ENCODE results near the gene TOP3B.
"Not testable (repeated sequence)": the region's sequence is repeated elsewhere in the genome, so short reads cannot be mapped to it uniquely, and the experiment has no call there.

Gene TOP3B

DNA sequence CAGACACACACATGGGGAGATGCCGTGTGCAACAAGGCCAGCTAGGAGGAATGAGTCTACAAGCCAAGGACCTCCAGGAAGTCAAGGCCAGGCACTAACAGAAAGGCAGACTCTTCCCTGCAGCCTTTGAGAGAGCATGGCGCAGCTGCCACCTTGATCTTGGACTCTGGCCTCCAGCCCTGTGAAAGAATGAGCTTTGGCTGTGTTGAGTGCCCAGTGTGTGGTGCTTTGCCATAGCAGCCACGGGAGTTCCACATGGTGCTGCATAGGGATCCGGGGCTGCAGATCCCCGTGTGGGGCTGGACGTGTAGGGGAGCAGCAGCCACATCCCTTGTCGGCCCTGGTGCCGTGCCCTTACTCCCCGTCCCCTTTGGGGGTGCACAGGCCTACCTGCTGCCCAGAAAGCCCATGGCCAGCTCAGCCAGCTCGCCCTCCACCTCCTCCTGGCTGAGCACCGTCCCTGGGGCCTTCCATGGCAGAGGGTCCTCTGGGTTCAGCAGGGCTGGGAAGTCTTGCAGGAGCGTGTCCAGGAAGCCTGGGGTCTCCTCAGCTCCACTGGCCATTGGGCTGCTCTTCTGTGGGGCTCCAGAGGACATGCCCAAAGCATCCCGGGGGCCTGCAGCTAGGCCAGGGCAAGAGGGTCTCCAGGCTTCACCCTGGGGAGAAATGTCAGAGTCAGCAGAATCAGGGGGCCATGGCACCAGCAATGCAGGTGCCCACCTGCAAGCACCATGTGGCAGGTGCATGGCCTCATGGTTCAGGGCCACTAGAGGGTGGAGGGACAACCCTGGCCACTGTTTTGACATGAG lies 36.9 kb downstream of the TOP3B start:
- no peak overlapping the region for H3K4me3 ChIP-seq (ENCODE audit: low read depth, low read length)

DNA sequence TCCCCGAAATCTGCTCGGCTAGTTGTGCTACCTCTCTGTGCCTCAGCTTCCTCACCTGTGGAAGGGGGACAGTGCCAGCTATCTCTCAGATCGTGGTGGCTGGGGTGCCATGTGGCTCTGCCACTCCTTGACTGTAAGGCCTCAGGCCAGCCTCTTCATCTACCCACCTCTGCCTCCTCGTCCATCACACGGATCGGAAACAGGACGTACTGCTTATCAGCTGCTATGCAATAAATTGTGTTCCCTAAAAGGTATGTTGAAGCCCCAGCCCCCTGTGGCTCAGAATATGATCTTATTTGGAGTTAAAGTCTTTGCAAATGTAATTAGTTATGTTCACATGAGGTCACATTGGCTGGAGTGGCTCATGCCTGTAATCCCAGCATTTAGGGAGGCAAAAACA lies 37.7 kb downstream of the TOP3B start:
- no peak overlapping the region for H3K4me3 ChIP-seq (ENCODE audit: low read depth, low read length)

DNA sequence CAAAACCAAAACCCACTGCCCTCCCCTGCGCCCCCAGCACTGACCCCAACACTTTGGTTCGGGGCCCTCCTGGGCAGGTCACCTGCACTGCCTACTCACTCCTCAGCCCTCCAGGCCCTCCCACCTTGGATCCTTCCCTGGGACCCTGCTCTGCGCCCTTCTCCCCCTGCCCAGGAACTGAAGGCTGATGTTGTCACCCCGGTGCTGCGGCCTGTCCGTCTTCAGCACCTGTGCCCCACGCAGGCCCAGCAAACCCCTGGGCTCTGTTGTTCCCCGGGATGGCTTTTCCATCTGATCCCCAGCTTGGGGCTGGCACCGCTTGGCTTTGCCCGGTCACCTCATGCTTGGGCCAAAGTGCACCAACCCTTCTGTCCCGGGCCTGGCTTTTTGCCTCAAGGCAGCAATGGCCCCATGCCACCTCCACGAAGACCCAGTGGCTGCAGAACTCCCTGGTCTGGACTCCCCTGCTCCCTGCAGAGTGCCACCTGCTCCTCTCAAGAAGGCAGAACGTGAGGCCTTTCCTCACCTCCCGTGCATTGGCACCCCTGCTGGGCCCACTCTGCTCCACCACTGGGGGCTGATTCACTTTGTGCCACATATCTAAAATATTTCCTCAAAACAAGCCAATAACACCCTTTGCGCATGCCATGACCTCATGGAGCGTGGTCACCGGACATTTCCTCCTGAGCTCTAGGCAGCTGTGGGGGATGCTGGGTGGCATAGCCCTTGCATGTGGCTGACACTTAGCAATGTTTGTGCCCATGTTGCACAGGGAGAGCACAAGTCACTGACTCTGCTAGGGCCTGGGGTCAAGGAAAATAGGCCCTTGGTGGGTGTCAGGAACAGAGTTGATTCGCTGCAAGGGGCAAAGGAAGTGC lies 38.8 kb downstream of the TOP3B start:
- no peak overlapping the region for H3K4me3 ChIP-seq (ENCODE audit: low read depth, low read length)

DNA sequence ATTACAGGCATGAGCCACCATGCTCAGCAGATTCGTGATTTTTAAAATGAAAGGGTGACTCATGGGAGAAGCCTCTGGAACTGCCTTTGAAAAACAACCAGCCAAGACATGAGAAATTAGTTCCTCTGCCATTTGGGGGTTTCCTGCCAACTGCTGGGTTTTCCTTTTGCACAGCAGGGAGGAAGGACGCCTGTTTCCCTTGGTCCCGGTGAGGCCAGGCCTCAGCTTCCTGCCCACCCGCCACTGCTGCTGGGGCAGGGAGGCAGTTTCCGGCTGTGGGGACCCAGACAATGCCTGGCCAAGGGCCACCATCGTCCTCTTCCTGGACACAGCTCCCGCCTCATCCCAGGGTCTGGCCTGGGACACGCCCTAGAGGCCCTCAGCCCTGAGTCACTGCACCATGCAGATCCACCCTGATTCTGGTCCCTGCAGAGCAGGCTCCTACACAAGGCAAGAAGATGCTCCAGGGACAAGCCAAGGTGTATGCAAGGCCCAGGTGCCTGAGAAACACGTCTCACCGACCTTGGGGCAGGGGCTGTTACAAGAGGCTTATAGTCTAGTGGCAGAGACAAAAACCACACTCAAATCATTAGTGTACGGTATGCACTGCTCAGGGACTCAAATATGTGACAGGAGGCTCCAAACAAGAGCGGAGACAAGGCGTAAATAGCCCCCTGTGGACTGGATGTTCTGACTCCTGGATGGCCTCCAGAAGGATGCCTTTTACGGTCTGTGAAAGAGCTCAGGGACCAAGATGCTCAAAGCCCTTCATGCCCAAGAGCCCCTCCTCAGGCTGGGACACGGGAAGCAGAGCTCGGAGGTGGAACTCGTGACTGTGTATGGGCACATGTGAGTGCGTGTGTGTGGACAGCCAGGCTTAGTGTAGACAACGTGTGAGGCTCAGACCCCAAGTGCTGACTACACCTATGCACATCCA lies 39.9 kb downstream of the TOP3B start:
- H3K4me3 ChIP-seq (ENCODE audit: low read depth, low read length): no peak overlapping the region

DNA sequence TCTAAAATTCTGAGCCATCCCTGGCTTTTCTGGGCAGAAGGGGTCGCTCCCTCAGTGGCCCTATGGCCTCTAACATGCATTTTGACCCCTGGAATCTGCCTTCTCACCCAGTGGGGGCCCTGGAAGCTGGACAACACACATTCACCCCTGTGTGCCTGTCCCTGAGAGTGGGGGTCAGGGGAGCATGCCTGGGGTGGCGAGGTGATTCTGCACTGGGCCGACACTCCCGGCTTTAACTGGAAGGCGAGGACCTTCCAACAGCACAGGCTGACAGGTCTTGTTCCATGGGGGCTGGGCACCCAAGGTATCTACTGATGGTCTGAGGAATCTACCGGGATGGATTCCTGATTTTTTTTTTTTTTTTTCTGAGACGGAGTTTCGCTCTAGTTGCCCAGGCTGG lies 40.7 kb downstream of the TOP3B start:
- H3K4me3 ChIP-seq (ENCODE audit: low read depth, low read length): no peak overlapping the region

DNA sequence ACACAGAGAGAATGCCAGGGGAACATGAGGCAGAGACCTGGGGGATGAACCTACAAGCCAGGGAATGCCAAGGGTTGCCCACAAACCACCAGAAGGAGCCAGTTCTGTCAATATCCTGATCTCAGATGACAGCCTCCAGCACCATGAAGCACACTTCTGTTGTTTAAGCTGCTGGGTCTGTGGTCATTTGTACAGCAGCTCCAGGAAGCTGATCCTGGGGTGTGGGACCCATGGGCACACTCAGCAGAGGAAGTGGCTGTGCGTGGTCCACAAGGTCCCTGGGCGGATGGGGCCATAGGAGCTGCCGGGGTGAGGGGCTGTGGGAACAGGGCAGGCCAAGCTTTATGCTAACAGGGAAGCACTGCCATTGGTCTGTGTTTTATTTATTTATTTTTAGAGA lies 42.1 kb downstream of the TOP3B start:
- no peak overlapping the region for H3K4me3 ChIP-seq (ENCODE audit: low read depth, low read length)

DNA sequence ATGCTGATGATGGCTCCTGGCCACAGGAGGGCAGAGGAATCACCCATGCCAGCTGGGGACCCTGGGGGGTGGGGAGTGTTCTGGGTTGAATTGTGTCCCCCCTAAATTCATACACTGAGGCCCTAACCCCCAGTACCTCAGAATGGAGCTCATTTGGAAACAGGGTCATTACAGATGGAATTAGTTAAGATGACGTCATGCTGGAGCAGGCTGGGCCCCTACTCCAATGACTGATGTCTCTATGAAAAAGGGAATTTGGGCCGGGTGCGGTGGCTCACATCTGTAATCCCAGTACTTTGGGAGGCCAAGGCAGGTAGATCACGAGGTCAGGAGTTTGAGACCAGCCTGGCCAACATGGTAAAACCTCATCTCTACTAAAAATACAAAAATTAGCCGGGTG lies 42.7 kb downstream of the TOP3B start:
- H3K4me3 ChIP-seq (ENCODE audit: low read depth, low read length): not testable (repeated sequence)

DNA sequence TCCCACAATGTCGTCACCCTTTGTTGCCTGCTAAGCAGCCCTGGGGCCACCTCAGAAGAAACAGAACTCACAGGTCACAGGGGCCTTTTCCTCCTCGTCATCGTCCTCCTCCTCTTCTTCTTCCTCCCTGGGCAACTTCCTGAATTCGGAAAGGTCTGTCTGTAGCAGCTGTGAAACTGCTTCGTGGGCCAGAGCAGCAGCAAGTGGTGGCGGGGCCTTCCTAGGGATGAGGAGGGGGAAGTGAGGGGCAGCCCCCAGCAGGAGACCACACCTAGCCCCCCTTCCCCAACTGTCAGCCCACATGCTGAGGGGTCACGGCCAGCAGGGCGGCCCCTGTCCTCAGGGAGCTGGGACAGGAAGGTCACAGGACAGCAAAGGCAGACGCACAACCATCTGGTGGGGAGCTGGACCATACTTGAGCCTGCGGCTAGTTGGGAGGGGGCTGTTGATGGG lies 43.1 kb downstream of the TOP3B start:
- H3K4me3 ChIP-seq (ENCODE audit: low read depth, low read length): no peak overlapping the region

DNA sequence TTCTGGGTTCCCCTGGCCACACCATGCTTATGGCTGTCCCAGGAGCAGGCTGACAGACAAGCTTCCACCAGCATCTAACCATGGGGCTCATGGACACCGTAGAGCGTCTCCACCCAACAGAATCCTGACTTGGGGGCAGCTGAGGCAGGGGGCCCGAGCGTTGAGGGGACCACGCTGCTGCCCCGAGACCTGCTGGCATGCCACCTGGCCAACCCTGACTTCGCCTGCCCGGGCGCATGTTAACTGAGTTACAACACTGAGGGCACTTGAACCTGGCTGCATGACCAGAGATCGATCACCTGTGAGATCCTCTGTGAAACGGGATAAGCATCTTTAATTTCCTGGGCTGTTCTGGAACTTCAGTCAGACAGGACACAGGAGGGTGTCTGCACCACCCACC lies 43.7 kb downstream of the TOP3B start:
- no peak overlapping the region for H3K4me3 ChIP-seq (ENCODE audit: low read depth, low read length)

DNA sequence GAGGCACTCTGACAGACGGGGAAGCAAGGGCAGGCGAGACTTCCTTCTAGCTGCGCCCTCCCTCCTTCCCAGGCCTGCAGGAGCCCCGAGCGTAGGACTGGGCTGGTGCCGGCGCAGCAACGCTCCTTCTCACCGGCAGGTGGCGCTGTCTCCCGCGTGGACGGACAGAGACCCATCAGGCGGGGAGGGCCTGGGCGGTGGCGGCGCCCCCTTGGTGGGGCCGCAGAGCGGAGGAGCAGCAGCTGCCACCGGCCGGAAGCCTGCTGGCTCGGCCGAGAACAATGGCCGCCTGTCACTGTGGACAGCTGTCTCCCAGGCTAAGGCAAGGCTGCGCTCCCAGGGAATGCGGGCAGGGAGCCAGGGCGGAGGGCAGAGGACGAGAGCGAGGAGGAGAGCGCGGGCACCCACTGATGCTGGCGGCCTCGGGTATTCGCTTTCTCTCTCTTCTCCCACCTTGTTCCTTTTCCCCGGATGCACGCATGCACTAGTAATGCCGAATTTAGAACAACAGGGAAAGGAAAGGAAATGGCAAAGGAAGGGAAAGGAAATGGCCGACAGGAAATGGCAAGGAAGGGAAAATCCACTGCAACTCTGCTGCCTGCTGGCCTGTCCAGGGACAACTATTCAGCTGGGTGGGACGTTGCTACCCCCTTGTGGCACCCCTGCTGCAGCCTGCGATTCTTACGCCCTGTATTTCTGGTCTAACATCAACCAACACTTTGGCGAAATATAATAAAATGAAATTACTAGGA lies 44.3 kb downstream of the TOP3B start:
- H3K4me3 ChIP-seq (ENCODE audit: low read depth, low read length): peak overlapping the region; percentile 82

DNA sequence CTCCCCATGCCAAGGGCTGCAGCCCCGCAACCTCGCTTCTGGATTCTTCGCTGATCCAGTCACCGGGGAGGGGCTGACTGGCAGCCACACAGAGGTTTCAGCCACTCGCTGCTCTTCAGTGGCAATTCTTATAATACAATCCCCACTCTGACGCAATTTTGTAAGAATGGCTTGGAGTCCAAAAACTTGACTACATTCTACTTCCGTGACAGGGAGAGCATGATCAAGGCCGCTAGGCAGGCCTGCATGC lies 44.8 kb downstream of the TOP3B start:
- H3K4me3 ChIP-seq (ENCODE audit: low read depth, low read length): no peak overlapping the region

DNA sequence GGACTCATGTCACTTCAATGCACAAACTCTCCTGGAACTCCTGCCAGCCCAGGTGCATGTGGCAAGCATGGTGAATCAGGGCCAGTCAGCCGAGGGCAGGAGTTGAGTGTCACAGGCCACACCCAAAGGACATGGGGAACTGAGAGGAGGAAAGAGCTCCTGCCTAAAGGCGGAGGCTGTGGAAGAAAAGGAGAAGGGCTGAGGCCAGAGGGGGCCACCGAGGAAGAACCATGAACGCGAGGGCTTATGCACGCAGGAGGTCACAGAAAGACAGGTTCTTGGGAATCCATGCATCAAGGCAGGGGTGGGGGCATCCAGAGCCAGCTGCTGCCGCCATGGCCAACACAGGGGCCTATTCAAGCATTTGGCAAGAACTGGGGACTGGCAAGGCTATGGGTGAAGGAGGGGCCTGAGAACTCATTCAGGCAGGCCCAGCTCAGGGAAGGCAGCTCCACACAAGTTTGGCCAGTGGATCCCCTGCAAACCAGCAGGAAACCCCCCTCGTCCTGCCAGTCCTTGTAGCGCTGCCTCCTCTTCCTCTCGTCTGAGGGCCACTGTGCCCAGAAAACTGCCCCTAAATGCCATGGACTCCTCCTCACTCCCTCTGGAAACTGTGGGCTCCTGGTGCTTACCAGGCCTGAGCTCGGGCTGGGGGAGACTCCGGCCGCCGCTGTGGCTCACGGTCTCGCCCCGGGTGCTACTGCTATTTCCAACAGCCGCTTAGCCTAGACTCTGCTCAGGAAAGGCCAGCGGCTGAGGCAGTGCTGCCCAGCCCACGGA lies 45.4 kb downstream of the TOP3B start:
- H3K4me3 ChIP-seq (ENCODE audit: low read depth, low read length): no peak overlapping the region

DNA sequence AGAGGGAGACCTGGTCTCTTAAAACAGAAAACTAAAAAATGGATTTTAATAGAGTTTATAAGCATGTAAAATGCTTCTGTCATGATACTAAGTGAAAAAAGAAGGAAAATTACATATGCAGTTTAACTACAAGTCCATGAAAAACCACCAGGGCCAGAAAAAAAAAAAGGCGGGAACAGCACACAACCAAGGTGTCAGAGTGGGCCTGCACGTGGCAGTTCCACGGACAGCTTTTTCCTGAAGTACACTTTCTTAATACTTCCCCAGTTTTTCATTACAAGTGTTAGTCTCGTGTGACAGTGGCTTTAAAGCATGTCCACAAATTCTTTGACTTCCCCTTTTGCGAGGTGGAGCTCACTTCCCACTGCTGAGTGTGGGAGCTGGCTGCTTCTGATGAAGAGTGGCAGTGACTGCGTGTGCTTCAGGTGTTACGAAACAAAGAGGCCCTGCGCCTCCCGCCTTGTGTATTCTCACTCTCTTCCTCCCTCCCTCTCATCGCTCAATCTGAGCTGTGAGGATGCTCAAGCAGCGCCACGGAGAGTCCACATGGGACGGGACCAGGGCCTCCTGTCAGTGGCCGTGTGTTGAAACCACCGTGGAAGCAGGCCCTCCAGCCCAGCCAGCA lies 46.3 kb downstream of the TOP3B start:
- H3K4me3 ChIP-seq (ENCODE audit: low read depth, low read length): no peak overlapping the region

DNA sequence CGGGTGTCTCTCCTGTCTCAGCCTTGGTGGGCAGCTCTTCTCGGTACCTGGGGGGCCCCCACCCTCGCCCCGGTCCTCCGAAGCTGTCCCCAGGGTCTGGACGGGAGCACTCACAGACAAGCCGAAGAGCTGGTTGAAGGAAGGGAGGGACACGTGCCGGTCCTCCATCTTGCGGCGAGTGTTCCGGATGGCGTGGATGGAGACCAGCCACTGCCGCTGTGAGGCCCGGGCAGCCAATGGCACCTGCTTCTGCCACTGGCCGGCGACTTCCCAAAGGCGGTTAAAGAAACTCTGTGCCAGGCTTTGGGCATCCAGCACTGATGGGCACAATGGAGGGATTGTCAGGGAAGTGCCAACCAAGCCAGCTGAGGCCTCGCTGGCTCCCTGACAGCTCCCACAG lies 48.7 kb downstream of the TOP3B start:
- H3K4me3 ChIP-seq (ENCODE audit: low read depth, low read length): no peak overlapping the region

DNA sequence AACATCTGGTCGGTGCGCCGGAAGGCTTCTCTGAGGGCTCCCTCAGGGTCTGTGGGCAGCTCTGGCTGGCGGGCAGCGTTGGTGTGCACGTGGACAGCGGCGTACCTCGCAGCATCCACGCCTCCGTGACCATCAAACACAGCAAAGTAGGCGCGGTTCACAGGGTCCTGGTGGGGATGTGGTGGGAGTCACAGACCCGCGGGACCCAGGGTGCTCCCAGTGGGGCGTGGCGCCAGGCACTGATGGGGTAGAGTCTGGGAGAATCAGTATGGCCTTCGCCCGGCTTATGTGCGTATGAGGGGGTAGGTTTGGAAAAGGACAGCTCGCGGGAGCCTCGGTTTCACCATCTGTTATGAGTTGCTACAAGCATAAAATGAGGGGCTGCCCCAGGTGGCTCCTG lies 49.2 kb downstream of the TOP3B start:
- H3K4me3 ChIP-seq (ENCODE audit: low read depth, low read length): no peak overlapping the region

DNA sequence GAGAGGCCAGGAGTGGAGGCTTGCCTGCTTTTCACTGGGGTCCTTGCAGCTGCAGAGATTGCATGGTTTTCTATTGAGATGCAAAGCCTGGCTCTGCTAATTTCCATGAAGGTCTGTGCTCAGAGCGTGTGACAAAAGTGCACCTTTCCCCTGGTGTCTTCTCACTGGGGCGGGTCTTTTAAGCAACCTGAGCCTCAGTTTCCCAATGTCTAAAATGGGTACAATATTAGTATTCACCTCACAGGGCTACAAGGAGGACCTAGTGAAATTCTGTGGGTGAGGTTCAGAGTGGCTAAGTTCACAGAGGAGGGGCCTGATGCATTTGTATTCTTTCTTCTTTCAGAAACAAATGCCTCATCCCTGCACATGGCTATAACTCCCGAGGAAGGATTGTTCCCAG lies 50.2 kb downstream of the TOP3B start:
- H3K4me3 ChIP-seq (ENCODE audit: low read depth, low read length): no peak overlapping the region

DNA sequence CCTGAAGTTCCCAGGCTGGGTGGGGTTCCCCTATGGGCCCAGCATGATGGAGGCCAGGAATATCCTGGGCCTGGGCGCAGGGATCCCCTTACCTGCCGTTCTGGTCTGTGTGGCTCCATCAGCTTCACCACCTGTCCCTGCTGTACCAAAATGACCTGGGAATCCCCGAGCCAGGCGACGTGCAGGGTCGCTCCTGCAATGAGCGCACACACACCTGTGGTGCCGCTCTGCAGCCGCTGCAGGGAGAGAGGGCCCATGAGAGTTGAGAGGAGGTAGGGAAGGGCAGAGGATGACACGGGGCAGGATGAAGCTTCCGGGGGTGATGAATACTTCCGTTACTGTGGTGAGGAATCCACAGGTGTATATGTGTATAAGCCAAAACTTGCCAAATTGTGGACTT lies 51.5 kb downstream of the TOP3B start:
- H3K4me3 ChIP-seq (ENCODE audit: low read depth, low read length): no peak overlapping the region

DNA sequence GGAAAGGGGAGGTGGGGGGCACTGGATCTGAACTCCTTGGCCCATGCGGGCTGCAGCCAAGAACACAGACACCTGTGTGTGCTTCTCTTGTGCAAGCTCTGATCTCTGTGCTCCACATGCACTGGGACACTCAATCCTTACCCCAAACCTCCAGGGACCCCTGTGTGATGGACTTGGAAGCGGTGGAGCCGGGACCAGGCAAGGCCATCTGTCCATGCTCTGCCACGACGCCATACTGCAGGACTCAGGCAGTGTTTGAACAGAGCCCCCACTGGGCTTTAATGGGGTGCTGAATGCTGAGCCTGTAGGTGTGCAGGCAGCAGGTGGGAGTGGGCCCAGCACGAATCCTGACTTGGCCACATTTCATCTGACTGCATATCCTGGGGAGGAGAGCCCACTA lies 53.3 kb downstream of the TOP3B start:
- no peak overlapping the region for H3K4me3 ChIP-seq (ENCODE audit: low read depth, low read length)

DNA sequence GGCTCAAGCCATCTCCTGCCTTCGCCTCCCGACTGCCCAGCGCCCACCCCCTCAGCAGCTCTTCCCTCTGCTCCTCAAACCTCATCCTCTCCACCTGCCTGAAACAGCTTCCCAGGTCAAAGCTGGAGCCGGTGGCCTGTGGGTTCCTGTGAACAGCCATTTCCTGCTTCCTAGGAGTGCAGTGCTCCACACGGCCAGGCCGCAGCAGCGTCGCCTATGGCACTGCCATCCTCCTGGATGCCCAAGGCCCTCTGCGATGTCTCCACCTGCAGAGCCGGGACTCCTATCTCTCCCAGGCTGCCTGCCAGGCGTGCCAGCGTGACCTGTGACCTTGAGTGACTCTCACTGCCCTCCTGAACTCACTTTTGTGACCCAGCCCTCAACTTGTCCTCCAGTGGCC lies 54.5 kb downstream of the TOP3B start:
- no peak overlapping the region for H3K4me3 ChIP-seq (ENCODE audit: low read depth, low read length)

All from iPS-11a (cell line).